ENCODE measurements around the gene FAM236A.
"Not testable (repeated sequence)": the region's sequence is repeated elsewhere in the genome, so short reads cannot be mapped to it uniquely, and the experiment has no call there.

The FAM236A gene

DNA sequence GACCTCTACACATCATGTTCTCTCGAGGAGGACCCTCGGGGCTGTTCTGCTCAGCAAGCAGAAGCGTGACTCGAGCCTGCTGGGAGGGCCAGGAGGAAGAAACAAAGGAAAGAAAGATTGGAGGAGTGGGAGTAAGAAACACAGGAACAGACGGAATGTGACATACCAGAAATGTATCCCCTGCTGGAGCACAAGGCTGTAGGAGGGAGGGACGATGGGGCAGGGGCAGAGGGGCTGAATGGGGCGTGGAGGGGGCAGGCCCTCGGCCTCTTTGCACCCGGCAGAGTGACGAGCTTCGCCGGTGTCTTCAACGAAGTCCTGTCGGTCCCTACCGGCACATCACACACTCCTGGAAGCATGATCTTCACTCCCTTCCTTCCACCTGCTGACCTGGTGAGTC is at the start of gene FAM236A:
TSS of gene FAM236A (plus strand) at position 301 of the 400 bp plus-strand sequence. CDS start at position 358, 57 bp downstream.
- DNase-seq (ENCODE audit: low read depth, low spot score), result not testable (repeated sequence)

DNA sequence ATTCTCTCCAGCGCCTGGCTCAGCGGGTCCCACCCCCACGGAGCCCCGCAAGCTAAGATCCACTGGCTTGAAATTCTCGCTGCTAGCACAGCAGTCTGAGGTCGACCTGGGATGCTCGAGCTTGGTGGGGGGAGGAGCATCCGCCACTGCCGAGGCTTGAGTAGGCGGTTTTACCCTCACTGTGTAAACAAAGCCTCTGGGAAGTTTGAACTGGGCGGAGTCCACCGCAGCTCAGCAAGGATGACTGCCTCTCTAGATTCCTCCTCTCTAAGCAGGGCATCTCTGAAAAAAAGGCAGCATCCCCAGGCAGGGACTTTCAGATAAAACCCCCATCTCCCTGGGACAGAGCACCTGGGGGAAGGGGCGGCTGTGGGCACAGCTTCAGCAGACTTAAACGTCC is 48.3 kb upstream of the FAM236A start:
- not testable (repeated sequence) for DNase-seq (ENCODE audit: low read depth, low spot score)

DNA sequence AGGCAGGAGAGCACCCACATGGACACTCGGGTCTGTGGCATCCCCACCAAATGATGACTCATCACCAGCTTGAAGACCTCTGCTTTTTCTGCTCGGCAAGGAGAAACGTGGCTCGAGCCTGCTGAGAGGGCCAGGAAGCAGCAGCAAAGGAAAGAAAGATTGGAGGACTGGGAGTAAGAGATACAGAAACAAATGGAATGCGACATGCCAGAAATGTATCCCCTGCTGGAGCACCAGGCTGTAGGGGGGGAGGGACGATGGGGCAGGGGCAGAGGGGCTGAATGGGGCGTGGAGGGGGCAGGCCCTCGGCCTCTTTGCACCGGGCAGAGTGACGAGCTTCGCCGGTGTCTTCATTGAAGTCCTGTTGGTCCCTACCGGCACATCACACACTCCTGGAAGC is 25.7 kb upstream of the FAM236A start, which contains the start of gene FAM236C:
TSS of gene FAM236C (plus strand) at position 301 of the 400 bp plus-strand sequence. CDS start 100 bp downstream, outside the sequence.
- DNase-seq (ENCODE audit: low read depth, low spot score), result not testable (repeated sequence)

GRCh38 chrX:72916096-72916495 is 21.9 kb upstream of the FAM236A start:
- not testable (repeated sequence) for DNase-seq (ENCODE audit: low read depth, low spot score)

- DNase-seq (ENCODE audit: low read depth, low spot score), result not testable (repeated sequence)
These were observed 5.7 kb upstream of the FAM236A start for GRCh38 chrX:72932283-72932682.

DNA sequence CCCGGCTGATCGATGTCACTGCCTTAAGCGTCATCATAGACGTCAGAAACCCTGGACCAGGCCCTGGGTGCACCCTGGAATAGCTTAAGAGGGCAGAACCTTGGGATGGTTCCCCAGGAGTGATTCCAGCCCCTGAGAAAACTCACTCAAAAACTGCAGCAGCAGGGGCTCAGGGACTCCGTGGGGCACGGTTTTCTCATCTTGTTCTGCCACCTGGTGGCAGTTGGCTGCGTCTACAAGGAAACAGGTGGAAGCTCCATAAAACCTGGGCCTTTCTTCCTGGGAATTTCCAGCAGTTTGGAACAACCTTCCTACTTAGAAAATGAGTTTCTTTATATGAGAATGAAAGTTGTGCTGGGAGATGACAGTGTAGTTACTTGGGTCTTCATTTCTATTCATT is 1.6 kb upstream of the FAM236A start:
- not testable (repeated sequence) for DNase-seq (ENCODE audit: low read depth, low spot score)

GRCh38 chrX:72936882-72937455 is 1.0 kb upstream of the FAM236A start:
- not testable (repeated sequence) for DNase-seq (ENCODE audit: low read depth, low spot score)

DNA sequence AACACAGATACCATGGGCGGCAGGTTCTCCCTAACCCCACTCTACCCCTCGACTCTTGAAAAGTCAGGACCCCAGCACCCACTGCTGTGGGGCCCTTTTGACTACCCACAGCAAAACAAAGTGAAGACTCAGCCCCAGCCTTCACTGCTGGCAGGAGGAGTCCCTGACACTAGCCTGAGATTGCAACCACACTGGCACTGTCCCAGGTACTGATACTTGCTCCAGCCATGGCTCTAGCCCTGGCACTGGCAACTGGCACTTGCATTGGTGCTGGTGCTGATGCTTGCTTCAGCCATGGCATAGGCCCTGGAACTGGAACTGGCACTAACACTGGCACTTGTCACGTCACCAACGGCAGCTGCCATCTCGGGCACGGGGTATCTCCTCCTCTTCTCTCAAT is 4.3 kb downstream of the FAM236A start:
- DNase-seq (ENCODE audit: low read depth, low spot score), result not testable (repeated sequence)

GRCh38 chrX:72943035-72943818 is 5.2 kb downstream of the FAM236A start:
- not testable (repeated sequence) for DNase-seq (ENCODE audit: low read depth, low spot score)

GRCh38 chrX:72943819-72944169 is 5.8 kb downstream of the FAM236A start, which contains the start of gene DMRTC1:
TSS of gene DMRTC1 (minus strand) at chrX:72943837. CDS start at chrX:72875694, 68,143 bp downstream.
- not testable (repeated sequence) for DNase-seq (ENCODE audit: low read depth, low spot score)

GRCh38 chrX:72959971-72960370 is 22.0 kb downstream of the FAM236A start:
- not testable (repeated sequence) for DNase-seq (ENCODE audit: low read depth, low spot score)

DNA sequence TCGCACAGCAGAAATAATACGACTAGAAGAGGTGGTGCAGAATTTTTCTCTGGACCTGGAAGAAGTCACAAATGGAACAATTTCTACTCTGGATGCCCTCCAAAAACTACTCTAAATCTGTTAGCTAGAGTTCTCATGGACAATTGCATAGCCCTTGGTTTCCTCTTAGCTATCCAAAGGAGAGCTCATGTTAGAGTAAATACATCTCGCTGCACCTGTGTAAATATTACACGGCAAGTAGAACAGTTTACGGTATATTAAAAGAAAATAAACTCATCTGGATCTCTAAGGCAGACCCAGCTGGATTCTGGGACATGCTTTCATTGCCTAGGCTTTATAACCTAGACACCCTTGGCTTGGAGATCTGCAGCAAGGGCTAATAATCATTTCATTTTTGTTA is 33.9 kb downstream of the FAM236A start:
- DNase-seq (ENCODE audit: low read depth, low spot score), result not testable (repeated sequence)

DNA sequence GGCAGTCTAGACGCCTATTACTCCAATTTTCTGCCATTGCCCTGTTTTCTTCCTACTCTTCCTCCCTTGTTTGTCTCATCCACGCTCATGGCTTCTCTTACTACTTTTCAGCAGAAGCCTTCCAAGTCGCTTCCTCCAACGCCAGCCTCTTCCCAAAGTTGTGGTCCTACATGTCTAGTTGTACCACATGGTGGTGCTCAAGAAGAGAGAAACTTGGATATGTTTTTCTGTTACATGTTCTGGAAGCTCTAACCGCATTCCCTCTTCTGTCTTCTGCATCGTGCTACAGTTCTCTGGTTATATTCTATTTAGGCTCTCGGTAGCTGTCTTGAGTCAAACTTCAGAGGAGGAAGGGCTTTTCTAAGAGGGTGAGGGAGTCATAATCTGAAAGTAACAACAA is 36.9 kb downstream of the FAM236A start:
- DNase-seq (ENCODE audit: low read depth, low spot score), result not testable (repeated sequence)

GRCh38 chrX:72980894-72981469 is 43.0 kb downstream of the FAM236A start:
- not testable (repeated sequence) for DNase-seq (ENCODE audit: low read depth, low spot score)

Measured in activated naive CD8-positive, alpha-beta T cell treated with anti-CD3 and anti-CD28 coated beads, Interleukin-2, amount 50 U/mL, for 16 hours (primary cell).